Common myeloid progenitor, CD34-positive (primary cell): Measurements from ENCODE around the gene MYMK.

Source experiments
- CTCF ChIA-PET: fragments of 350-600 bp; sonication (Branson Sonifier 250); formaldehyde crosslinking; loops from one replicate; lab custom pipeline; 2021; ENCODE audit warnings: antibody characterized with exemption; lab: Charles Lee
- POLR2A ChIA-PET: fragments of 350-600 bp; sonication (Branson Sonifier 250); formaldehyde crosslinking; loops from one replicate; lab custom pipeline; 2021; ENCODE audit warnings: antibody characterized with exemption; lab: Charles Lee
- DNase-seq, 3 donors: peaks; one replicate each; pipeline versions ENCODE4 v3.0.0 to v3.0.0-alpha.2; 2013
- H3K27ac ChIP-seq, 2 experiments: 1 replicate in 1 of 2; 2 replicates in 1 of 2; pipeline ENCODE4 v1.7.0; 2013; ENCODE audit warnings: inconsistent platforms in 2 of 2, low read length in 2 of 2, mild to moderate bottlenecking in 2 of 2, low read depth in 1 of 2, moderate library complexity in 1 of 2; ENCODE audit not compliant: severe bottlenecking in 2 of 2, insufficient read depth in 1 of 2, poor library complexity in 1 of 2
- H3K27me3 ChIP-seq, 5 experiments: replicated peaks in 2 of 5; 1 replicate in 3 of 5; 2 replicates in 2 of 5; pipeline versions ENCODE4 v1.6.1 to v1.7.0; 2013; ENCODE audit warnings: low read length in 4 of 5, mild to moderate bottlenecking in 2 of 5, moderate library complexity in 2 of 5, inconsistent platforms in 1 of 5; ENCODE audit not compliant: insufficient read depth in 5 of 5, control insufficient read depth in 4 of 5
- H3K36me3 ChIP-seq, 4 experiments: 1 replicate in 2 of 4; 2 replicates in 2 of 4; pipeline versions ENCODE4 v1.6.1 to v1.7.0; 2013; ENCODE audit warnings: low read length in 3 of 4, control low read depth in 1 of 4, mild to moderate bottlenecking in 1 of 4; ENCODE audit not compliant: control insufficient read depth in 4 of 4, insufficient read depth in 4 of 4
- H3K4me1 ChIP-seq, 4 experiments: 1 replicate in 3 of 4; 2 replicates in 1 of 4; pipeline versions ENCODE4 v1.6.1 to v1.7.1; 2013; ENCODE audit warnings: low read length in 3 of 4, mild to moderate bottlenecking in 3 of 4, control low read depth in 1 of 4, inconsistent platforms in 1 of 4, moderate library complexity in 1 of 4; ENCODE audit not compliant: control insufficient read depth in 4 of 4, insufficient read depth in 4 of 4; ENCODE audit errors: control extremely low read depth in 1 of 4
- H3K4me3 ChIP-seq, 7 experiments: 1 replicate in 4 of 7; 2 replicates in 3 of 7; pipeline versions ENCODE4 v1.5.1 to v1.7.0; 2013; ENCODE audit warnings: mild to moderate bottlenecking in 7 of 7, low read length in 6 of 7, moderate library complexity in 6 of 7, inconsistent platforms in 2 of 7, low read depth in 2 of 7, control low read depth in 1 of 7; ENCODE audit not compliant: insufficient read depth in 4 of 7, control insufficient read depth in 1 of 7; ENCODE audit errors: extremely low read depth in 1 of 7
- H3K9me3 ChIP-seq, 5 experiments: 1 replicate in 4 of 5; 2 replicates in 1 of 5; pipeline versions ENCODE4 v1.6.1 to v1.7.1; 2013; ENCODE audit warnings: low read length in 4 of 5, mild to moderate bottlenecking in 2 of 5, inconsistent platforms in 1 of 5, low read depth in 1 of 5, moderate library complexity in 1 of 5; ENCODE audit not compliant: control insufficient read depth in 4 of 5, insufficient read depth in 2 of 5; ENCODE audit errors: control extremely low read depth in 1 of 5
- WGBS: methylation state at CpG from one replicate; pipeline ENCODE4 v1.1.5; 2013; ENCODE audit not compliant: insufficient coverage; 5-methylcytosine and 5-hydroxymethylcytosine counted together

MYMK gene

GRCh38 chr9:133563291-133563796, 38.6 kb upstream of the MYMK start:
- ChIA-PET POLR2A (no interaction called here), CTCF (no interaction called here)
- H3K27me3 ChIP-seq = peaks cover 0 to 13% (median 2%) of the 10 kb centered on the region in 5 experiments
- H3K36me3 ChIP-seq = no peaks in the 10 kb centered on the region
- 53% methylated on average over 14 of the region's 14 CpGs for WGBS
- H3K4me1 ChIP-seq = peaks cover 0 to 9% (median 6%) of the 10 kb centered on the region in 4 experiments
- H3K9me3 ChIP-seq = no peaks in the 10 kb centered on the region
- no peak overlapping the region for H3K27ac ChIP-seq
- DNase-seq = peak in 1 of 3 donors; percentile 16
- H3K4me3 ChIP-seq = no peak overlapping the region

GRCh38 chr9:133562611-133563290, 38.0 kb upstream of the MYMK start:
- 95% methylated on average over 45 of the region's 54 CpGs for WGBS
- Histone ChIP-seq H3K9me3 (no peaks in the 10 kb centered on the region), H3K4me1 (peaks cover 0 to 15% (median 12%) of the 10 kb centered on the region in 4 experiments), H3K36me3 (no peaks in the 10 kb centered on the region), H3K27me3 (peaks cover 0 to 14% (median 2%) of the 10 kb centered on the region in 5 experiments), H3K4me3 (no peak overlapping the region), H3K27ac (no peak overlapping the region)
- POLR2A ChIA-PET = no interaction called here
- CTCF ChIA-PET = no interaction called here
- DNase-seq = no peak

GRCh38 chr9:133561976-133562554, 37.3 kb upstream of the MYMK start:
- H3K27ac ChIP-seq = no peak overlapping the region
- CTCF ChIA-PET = no interaction called here
- H3K36me3 ChIP-seq = no peaks in the 10 kb centered on the region
- H3K4me3 ChIP-seq = no peak overlapping the region
- H3K9me3 ChIP-seq = no peaks in the 10 kb centered on the region
- POLR2A ChIA-PET = no interaction called here
- H3K27me3 ChIP-seq = peaks cover 0 to 16% (median 2%) of the 10 kb centered on the region in 5 experiments
- H3K4me1 ChIP-seq = peaks cover 0 to 22% (median 15%) of the 10 kb centered on the region in 4 experiments
- 90% methylated on average over 14 of the region's 32 CpGs for WGBS
- no peak for DNase-seq

- Histone ChIP-seq H3K27me3 (peaks cover 0 to 16% (median 5%) of the 10 kb centered on the region in 5 experiments), H3K27ac (no peak overlapping the region), H3K36me3 (no peaks in the 10 kb centered on the region), H3K9me3 (no peaks in the 10 kb centered on the region), H3K4me3 (no peak overlapping the region), H3K4me1 (peaks cover 0 to 23% (median 15%) of the 10 kb centered on the region in 4 experiments)
- CTCF ChIA-PET = no interaction called here
- POLR2A ChIA-PET = no interaction called here
- WGBS = 99% methylated on average over 22 of the region's 22 CpGs
- no peak for DNase-seq
Measured at GRCh38 chr9:133560944-133561343, 36.2 kb upstream of the MYMK start.

- Histone ChIP-seq H3K27ac (no peak overlapping the region), H3K4me3 (no peak overlapping the region), H3K9me3 (no peaks in the 10 kb centered on the region), H3K36me3 (no peaks in the 10 kb centered on the region), H3K4me1 (peaks cover 0 to 23% (median 15%) of the 10 kb centered on the region in 4 experiments), H3K27me3 (peaks cover 0 to 13% (median 5%) of the 10 kb centered on the region in 5 experiments)
- WGBS = 99% methylated on average over 14 of the region's 15 CpGs
- ChIA-PET CTCF (no interaction called here), POLR2A (no interaction called here)
- no peak for DNase-seq
Measured at GRCh38 chr9:133560311-133560710, 35.6 kb upstream of the MYMK start.

- Histone ChIP-seq H3K4me3 (peak overlapping the region in 3 of 7 experiments; percentile 4 to 52 (median 16)), H3K9me3 (no peaks in the 10 kb centered on the region), H3K36me3 (no peaks in the 10 kb centered on the region), H3K27ac (no peak overlapping the region), H3K27me3 (peaks cover 0 to 3% (median 0%) of the 10 kb centered on the region in 5 experiments), H3K4me1 (peaks cover 0 to 23% (median 15%) of the 10 kb centered on the region in 4 experiments)
- 7% methylated on average over 29 of the region's 31 CpGs for WGBS
- POLR2A ChIA-PET = no interaction called here
- CTCF ChIA-PET = interaction anchor here (1.0 to 1.3 kb wide), 2 partner anchors 20 to 25 kb away, joined by 3 read pairs; no protein-coding TSS in a partner anchor
- peak; percentile 39 to 84 (median 75) for DNase-seq
Measured at GRCh38 chr9:133558191-133559126, 33.7 kb upstream of the MYMK start.
